DND-41 (cell line): ENCODE measurements around the gene LYPD3.

Experiments
- ATAC-seq: fragments of 200-7000 bp; cut with Tn5 transposase; 3 replicates; pipeline ENCODE4 v1.9.1; 2021; ENCODE audit warnings: low read depth; ENCODE audit not compliant: insufficient read depth
- DNase-seq: peaks from one replicate; pipeline ENCODE4 v3.0.0-alpha.2; 2020
- H2AFZ ChIP-seq: 2 replicates; pipeline ENCODE4 v1.6.0; 2012; ENCODE audit warnings: low read depth, low read length
- H3K27ac ChIP-seq: 2 replicates; pipeline ENCODE4 v1.5.1; 2012; ENCODE audit warnings: low read length, inconsistent platforms
- H3K27me3 ChIP-seq: fragments of 200-600 bp; sonication (generic); 2 replicates; pipeline ENCODE4 v1.6.0; 2012; ENCODE audit warnings: low read length, mild to moderate bottlenecking, inconsistent platforms; ENCODE audit not compliant: insufficient read depth, poor library complexity
- H3K36me3 ChIP-seq: 2 replicates; pipeline ENCODE4 v1.5.1; 2012; ENCODE audit warnings: low read length, inconsistent platforms; ENCODE audit not compliant: insufficient read depth
- H3K4me1 ChIP-seq: 2 replicates; pipeline ENCODE4 v1.5.1; 2012; ENCODE audit warnings: mild to moderate bottlenecking, low read length; ENCODE audit not compliant: insufficient read depth
- H3K4me2 ChIP-seq: 2 replicates; pipeline ENCODE4 v1.6.0; 2012; ENCODE audit warnings: mild to moderate bottlenecking, moderate library complexity, low read length, inconsistent platforms; ENCODE audit not compliant: insufficient read depth
- H3K4me3 ChIP-seq, 2 experiments: fragments of 200-600 bp in 1 of 2; shearing (Covaris generic) in 1 of 2; 2 replicates each; pipeline ENCODE4 v1.5.1; 2012 to 2016; ENCODE audit warnings: inconsistent platforms in 2 of 2, low read length in 2 of 2, mild to moderate bottlenecking in 2 of 2, low read depth in 1 of 2, moderate library complexity in 1 of 2
- H3K79me2 ChIP-seq: 2 replicates; pipeline ENCODE4 v1.6.0; 2012; ENCODE audit warnings: low read length, inconsistent platforms; ENCODE audit not compliant: insufficient read depth
- H3K9ac ChIP-seq: 2 replicates; pipeline ENCODE4 v1.6.0; 2012; ENCODE audit warnings: low read depth, mild to moderate bottlenecking, inconsistent platforms, low read length, moderate library complexity
- H3K9me3 ChIP-seq: 2 replicates; pipeline ENCODE4 v1.5.1; 2012; ENCODE audit warnings: low read length, moderate library complexity, mild to moderate bottlenecking, inconsistent platforms; ENCODE audit not compliant: insufficient read depth, severe bottlenecking
- H4K20me1 ChIP-seq: 2 replicates; pipeline ENCODE4 v1.6.0; 2012; ENCODE audit warnings: low read length; ENCODE audit not compliant: insufficient read depth
- EZH2 ChIP-seq: IDR thresholded peaks from 3 replicates; pipeline ENCODE4 v1.6.1; 2012; ENCODE audit warnings: borderline replicate concordance, low read depth, mild to moderate bottlenecking, moderate library complexity, low read length, inconsistent platforms; ENCODE audit not compliant: severe bottlenecking
- TF ChIP-seq, protein P1 (sequence below): IDR thresholded peaks from 2 replicates; pipeline ENCODE4 v1.5.1; 2012; ENCODE audit warnings: borderline replicate concordance, low read length, moderate library complexity, mild to moderate bottlenecking; ENCODE audit not compliant: poor library complexity, severe bottlenecking; ENCODE audit errors: extremely low read depth

The LYPD3 gene

DNA sequence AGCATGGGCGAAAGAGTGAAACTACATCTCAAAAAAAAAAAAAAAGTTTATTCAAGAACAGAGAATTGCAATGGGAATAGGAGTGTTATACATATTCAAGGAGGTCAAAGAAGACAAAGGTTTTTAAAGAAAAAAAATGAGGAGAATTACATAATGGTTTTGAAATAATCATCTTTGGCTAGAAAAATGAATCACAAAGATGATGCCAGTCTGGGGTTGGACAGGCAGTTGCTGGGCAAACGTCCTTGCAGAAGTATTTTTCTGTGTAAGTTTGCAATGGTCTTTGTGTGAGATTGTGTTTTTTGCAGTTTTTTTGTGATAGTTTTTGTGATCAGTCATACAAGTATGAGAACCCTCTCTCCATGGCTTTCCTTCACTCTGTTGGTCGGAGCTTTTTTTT lies 23.7 kb downstream of the LYPD3 start:
- no peak for DNase-seq
- no peaks in the 10 kb centered on the region for H3K79me2 ChIP-seq
- H3K4me1 ChIP-seq = peaks cover 9% of the 10 kb centered on the region; the same call in 1 of the 2 replicates
- no peaks in the 10 kb centered on the region for H3K9me3 ChIP-seq
- H3K36me3 ChIP-seq = no peaks in the 10 kb centered on the region
- H3K27me3 ChIP-seq = no peaks in the 10 kb centered on the region
- H3K27ac ChIP-seq = no peak overlapping the region
- no peak overlapping the region for H3K4me3 ChIP-seq
- H4K20me1 ChIP-seq = no peaks in the 10 kb centered on the region
- TF ChIP-seq, protein P1, sequence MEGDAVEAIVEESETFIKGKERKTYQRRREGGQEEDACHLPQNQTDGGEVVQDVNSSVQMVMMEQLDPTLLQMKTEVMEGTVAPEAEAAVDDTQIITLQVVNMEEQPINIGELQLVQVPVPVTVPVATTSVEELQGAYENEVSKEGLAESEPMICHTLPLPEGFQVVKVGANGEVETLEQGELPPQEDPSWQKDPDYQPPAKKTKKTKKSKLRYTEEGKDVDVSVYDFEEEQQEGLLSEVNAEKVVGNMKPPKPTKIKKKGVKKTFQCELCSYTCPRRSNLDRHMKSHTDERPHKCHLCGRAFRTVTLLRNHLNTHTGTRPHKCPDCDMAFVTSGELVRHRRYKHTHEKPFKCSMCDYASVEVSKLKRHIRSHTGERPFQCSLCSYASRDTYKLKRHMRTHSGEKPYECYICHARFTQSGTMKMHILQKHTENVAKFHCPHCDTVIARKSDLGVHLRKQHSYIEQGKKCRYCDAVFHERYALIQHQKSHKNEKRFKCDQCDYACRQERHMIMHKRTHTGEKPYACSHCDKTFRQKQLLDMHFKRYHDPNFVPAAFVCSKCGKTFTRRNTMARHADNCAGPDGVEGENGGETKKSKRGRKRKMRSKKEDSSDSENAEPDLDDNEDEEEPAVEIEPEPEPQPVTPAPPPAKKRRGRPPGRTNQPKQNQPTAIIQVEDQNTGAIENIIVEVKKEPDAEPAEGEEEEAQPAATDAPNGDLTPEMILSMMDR = no peak
- TF ChIP-seq EZH2 = no peak
- no peak overlapping the region for H3K9ac ChIP-seq
- H2AFZ ChIP-seq = no peak overlapping the region
- no peak for ATAC-seq
- H3K4me2 ChIP-seq = no peak overlapping the region

DNA sequence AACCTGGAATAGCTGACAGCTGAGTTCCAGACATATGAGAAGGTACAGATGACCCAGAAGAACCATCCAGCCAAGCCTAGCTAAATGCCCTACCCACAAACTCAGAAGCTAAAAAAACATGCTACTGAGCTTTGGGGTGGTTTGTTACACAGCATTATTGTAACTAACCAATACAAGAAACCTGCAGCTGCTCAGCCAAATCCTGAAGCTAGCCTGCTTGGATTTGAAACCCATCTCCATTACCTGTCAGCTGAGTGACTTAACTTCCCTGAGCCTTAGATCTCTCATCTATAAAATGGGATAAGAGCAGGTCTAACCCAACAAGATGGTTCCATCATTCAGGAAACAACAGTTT lies 25.7 kb downstream of the LYPD3 start:
- H3K4me1 ChIP-seq = peaks cover 9% of the 10 kb centered on the region; the same call in 1 of the 2 replicates
- TF ChIP-seq EZH2 = no peak
- TF ChIP-seq, protein P1 = no peak
- H3K4me2 ChIP-seq = no peak overlapping the region
- no peaks in the 10 kb centered on the region for H3K9me3 ChIP-seq
- no peak overlapping the region for H3K4me3 ChIP-seq
- no peaks in the 10 kb centered on the region for H3K27me3 ChIP-seq
- ATAC-seq (no peak), DNase-seq (no peak)
- no peak overlapping the region for H2AFZ ChIP-seq
- no peak overlapping the region for H3K9ac ChIP-seq
- H3K27ac ChIP-seq = no peak overlapping the region
- H4K20me1 ChIP-seq = no peaks in the 10 kb centered on the region
- H3K36me3 ChIP-seq = no peaks in the 10 kb centered on the region
- H3K79me2 ChIP-seq = no peaks in the 10 kb centered on the region

DNA sequence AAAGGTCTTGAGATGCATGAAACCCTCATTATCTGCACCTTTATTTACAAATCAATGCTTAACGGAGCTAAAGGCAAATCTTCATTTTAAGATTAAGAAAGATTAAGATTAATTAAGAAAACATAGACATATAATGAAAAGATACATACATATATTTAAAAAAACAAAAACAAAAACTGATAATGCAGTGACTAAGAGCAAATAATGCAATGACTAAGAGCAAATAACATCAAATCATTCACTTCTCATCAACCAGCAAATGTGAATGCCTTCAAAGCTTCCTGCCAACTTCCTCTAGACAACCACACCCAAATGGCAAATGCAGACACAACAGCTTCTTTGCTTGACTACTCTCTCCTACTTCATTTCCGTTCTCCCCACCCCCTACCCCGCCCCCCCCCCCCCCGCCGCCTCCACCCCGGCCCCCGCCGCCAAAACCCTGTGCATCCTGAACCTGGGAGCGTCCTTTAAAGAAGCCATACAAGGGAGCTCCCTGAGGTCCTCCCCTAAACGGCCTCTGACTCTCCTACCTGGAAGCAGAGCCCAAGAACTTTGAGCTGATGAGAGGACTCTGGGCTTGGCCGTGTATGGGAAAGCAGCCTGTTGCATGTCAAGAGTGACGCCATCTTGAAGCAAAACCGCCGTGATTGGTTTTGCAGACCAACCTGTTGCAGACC lies 26.2 kb downstream of the LYPD3 start:
- TF ChIP-seq, protein P1 = no peak
- TF ChIP-seq EZH2 = no peak
- H3K9me3 ChIP-seq = no peaks in the 10 kb centered on the region
- no peak overlapping the region for H3K4me2 ChIP-seq
- H3K79me2 ChIP-seq = no peaks in the 10 kb centered on the region
- peaks cover 9% of the 10 kb centered on the region; the same call in 1 of the 2 replicates for H3K4me1 ChIP-seq
- ATAC-seq (peak; percentile 58; the same call in 2 of the 3 replicates), DNase-seq (peak; percentile 10)
- H3K36me3 ChIP-seq = no peaks in the 10 kb centered on the region
- H3K27me3 ChIP-seq = no peaks in the 10 kb centered on the region
- H2AFZ ChIP-seq = no peak overlapping the region
- H3K4me3 ChIP-seq = no peak overlapping the region
- no peak overlapping the region for H3K9ac ChIP-seq
- H4K20me1 ChIP-seq = no peaks in the 10 kb centered on the region
- H3K27ac ChIP-seq = no peak overlapping the region
